Stimulated activated CD4-positive, alpha-beta T cell treated with anti-CD3 and anti-CD28 coated beads, Interleukin-2, amount 100 ng/mL, for 24 hours (primary cell): ENCODE data around the gene MST1.

Source experiments
- DNase-seq, 2 donors: peaks; one replicate each; pipeline ENCODE4 v3.0.0-alpha.2; 2020

The MST1 gene

GRCh38 chr3:49673715-49674496 lies 15.4 kb downstream of the MST1 start, which contains the start of gene APEH:
Gene APEH, plus strand, starts transcription at chr3:49674351. Its CDS starts 51 bp downstream, at chr3:49674402.
- DNase-seq, result peak; percentile 98 to 99

DNA sequence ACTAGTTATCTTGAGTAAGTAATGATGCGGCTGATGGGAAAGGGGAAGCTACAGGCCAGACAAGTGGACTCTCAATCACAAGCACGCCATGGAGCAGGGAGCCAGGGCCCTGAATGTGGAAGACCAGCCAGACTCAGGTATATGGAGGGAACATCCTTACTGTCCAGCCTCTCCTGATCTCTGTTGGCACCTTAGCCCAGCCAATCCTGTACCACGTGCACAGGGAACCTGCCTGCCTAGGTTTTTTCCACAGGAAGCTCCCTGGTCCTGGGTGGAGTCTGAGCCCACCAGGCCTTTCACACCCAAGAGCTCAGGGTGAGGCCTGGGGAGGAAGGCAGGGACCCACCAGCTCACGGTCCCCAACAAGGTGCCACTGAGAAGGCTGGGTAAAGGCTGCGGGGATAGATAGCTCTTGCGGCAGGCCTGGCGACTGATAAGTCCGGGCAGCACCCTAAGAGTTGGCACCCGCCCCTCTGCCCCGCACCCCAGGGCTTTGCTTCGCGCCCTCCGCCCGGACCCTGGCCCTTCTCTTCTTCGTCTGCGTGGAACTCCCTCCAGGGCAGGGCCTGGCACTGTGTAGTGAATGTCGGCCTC lies 16.1 kb downstream of the MST1 start:
- DNase-seq, result peak in 1 of 2 donors; percentile 46

GRCh38 chr3:49671291-49672288 lies 17.7 kb downstream of the MST1 start:
- DNase-seq, result peak; percentile 78 to 79

- DNase-seq, result no peak
These were observed 18.4 kb downstream of the MST1 start for GRCh38 chr3:49670940-49671290.

- no peak for DNase-seq
These were observed 19.9 kb downstream of the MST1 start for GRCh38 chr3:49669352-49669751.

GRCh38 chr3:49668861-49669260 lies 20.4 kb downstream of the MST1 start:
- DNase-seq, result no peak

DNA sequence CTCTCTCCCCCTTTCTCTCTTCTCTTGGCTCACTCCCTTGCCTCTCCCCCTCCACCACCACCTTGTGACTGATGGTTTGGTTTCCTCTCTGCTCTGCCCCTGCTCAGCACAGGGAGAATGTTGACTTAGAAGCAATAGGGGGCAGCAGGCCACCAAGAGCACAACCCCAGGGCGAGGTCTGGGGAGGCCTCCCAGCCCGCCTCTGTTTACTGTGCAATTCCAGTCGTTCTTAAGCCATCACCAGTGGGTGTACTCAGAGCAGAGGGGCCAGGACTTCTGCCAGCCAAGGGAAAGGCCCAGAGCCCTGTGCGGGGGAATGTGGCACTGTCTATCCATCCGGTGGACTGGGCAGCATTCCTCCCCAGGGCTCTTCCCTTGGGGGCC lies 20.9 kb downstream of the MST1 start:
- DNase-seq, result no peak

- no peak for DNase-seq
These were observed 21.4 kb downstream of the MST1 start for GRCh38 chr3:49667701-49668413.

GRCh38 chr3:49666592-49666991 lies 22.7 kb downstream of the MST1 start:
- DNase-seq, result no peak

DNA sequence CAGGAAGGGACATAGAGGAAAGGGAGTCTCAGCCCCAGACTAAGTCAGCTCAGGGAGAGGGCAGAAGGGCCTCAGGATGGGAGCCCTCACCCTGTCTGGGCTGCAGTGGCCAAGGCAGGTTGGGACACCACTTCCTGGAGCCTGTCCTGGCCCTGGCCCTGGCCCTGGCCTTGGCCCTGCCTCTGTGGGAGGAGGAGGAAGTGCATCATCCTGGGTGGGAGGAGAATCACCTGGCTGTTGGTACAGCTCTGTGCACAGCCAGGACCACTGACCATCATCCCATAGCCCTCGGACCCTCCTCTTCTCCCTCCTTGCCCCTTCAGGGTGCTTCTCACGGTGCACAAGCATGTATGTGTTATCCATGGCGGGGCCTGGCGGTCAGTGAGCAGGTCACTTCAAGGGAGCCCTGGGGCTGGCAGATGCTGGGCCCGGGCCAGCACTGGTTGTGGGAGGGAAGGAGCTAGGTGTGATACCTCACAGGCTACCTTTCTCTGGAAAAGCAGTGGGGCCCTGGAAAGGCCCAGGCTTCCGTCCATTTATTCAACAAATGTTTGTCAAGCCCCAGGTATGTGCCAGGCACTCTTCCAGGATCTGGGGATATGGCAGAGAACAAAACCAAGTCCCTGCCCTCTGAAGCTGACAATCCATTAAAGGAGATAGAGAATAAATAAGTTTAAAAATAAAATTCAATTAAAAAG lies 23.3 kb downstream of the MST1 start:
- no peak for DNase-seq

- DNase-seq, result no peak
These were observed 25.0 kb downstream of the MST1 start for GRCh38 chr3:49664300-49664699.

DNA sequence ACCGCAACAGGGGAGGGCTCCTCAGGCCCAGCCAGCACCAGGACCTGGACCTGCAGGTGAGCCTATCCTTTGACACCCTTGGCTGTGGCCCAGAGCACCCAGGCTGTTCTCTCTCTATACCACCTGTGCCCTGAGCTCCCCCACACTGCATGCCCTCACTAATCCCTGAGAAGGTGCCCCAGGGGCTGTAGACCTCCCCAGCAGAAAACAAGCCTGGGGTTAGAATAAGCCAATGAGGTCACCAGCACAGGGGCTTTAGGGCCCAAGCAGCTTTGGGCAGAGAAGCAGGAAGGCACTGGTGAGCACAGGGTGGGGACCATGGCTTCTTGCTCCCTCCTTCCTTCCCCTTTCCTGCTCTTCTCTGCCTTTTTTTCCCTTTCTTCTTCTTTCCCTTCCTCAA lies 25.4 kb downstream of the MST1 start:
- DNase-seq, result no peak

DNA sequence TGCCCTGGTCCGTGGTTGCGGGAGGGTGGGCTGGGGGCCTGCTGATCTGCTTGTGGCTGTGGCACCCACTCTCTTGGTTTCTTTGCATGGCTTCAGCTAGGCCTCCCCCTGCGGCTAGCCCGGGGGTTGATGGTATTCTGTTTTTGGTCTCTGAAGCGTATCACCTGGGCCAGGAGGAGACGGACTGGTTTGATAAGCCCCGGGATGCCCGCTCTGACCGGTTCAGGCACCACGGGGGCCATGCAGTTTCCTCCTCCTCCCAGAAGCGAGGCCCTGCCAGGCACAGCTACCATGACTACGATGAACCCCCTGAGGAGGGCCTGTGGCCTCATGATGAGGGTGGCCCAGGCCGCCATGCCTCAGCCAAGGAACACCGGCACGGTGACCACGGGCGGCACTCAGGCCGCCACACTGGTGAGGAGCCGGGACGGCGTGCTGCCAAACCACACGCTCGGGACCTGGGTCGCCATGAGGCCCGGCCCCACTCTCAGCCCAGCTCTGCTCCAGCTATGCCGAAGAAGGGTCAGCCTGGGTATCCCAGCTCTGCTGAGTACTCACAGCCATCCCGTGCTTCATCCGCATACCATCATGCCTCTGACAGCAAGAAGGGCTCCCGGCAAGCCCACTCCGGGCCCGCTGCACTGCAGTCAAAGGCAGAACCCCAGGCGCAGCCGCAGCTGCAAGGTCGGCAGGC lies 26.4 kb downstream of the MST1 start:
- no peak for DNase-seq

GRCh38 chr3:49662021-49662420 lies 27.3 kb downstream of the MST1 start:
- no peak for DNase-seq

GRCh38 chr3:49661281-49661680 lies 28.0 kb downstream of the MST1 start:
- no peak for DNase-seq

GRCh38 chr3:49659756-49660155 lies 29.5 kb downstream of the MST1 start:
- no peak for DNase-seq

- DNase-seq, result no peak
These were observed 30.6 kb downstream of the MST1 start for GRCh38 chr3:49658711-49659110.

DNA sequence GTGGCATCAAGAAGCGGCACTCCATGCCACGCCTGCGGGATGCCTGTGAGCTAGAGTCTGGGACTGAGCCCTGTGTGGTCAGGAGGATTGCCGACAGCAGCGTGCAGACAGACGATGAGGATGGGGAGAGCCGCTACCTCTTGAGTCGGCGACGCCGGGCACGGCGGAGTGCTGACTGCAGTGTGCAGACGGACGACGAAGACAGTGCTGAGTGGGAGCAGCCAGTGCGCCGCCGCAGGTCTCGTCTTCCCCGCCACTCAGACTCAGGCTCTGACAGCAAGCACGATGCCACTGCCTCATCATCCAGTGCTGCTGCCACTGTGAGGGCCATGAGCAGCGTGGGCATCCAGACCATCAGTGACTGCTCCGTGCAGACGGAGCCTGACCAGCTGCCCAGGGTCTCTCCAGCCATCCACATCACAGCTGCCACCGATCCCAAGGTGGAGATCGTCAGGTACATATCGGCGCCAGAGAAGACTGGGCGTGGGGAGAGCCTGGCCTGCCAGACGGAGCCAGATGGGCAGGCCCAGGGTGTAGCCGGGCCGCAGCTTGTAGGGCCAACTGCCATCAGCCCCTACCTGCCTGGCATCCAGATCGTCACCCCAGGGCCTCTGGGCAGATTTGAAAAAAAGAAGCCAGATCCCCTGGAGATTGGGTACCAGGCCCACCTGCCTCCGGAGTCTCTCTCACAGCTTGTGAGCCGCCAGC lies 31.9 kb downstream of the MST1 start:
- no peak for DNase-seq

DNA sequence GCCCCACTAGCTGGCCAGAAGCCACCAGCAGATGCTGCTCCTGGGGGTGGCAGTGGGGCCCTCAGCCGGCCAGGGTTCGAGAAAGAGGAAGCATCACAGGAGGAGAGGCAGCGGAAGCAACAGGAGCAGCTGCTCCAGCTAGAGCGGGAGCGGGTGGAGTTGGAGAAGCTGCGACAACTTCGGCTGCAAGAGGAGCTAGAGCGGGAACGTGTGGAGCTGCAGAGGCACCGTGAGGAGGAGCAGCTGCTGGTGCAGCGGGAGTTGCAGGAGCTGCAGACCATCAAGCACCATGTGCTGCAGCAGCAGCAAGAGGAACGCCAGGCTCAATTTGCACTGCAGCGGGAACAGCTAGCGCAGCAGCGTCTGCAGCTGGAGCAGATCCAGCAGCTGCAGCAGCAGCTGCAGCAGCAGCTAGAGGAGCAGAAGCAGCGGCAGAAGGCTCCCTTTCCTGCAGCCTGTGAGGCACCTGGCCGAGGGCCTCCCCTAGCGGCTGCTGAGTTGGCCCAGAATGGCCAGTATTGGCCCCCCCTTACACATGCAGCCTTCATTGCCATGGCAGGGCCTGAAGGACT lies 32.6 kb downstream of the MST1 start:
- no peak for DNase-seq

DNA sequence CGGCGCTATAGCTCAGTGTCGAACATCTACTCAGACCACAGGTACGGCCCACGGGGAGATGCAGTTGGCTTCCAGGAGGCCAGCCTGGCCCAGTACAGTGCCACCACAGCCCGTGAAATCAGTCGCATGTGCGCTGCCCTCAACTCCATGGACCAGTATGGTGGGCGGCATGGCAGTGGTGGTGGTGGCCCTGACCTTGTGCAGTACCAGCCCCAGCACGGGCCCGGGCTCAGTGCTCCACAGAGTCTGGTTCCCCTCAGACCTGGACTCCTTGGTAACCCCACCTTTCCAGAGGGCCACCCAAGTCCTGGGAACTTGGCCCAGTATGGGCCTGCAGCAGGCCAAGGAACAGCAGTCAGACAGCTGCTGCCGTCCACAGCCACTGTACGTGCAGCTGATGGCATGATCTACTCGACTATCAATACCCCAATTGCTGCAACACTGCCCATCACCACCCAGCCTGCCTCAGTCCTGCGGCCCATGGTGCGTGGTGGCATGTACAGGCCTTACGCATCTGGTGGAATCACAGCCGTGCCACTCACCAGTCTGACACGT lies 33.5 kb downstream of the MST1 start:
- DNase-seq, result no peak
